GM19043 (cell line): ENCODE measurements around the gene BEAN1.

Experiments used
- ATAC-seq: cut with Tn5 transposase; IDR thresholded peaks from one replicate; pipeline ENCODE4 v1.9.1; 2021; ENCODE audit warnings: low read depth; ENCODE audit not compliant: unreplicated experiment

Gene BEAN1, protein sequence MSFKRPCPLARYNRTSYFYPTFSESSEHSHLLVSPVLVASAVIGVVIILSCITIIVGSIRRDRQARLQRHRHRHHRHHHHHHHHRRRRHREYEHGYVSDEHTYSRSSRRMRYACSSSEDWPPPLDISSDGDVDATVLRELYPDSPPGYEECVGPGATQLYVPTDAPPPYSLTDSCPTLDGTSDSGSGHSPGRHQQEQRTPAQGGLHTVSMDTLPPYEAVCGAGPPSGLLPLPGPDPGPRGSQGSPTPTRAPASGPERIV

DNA sequence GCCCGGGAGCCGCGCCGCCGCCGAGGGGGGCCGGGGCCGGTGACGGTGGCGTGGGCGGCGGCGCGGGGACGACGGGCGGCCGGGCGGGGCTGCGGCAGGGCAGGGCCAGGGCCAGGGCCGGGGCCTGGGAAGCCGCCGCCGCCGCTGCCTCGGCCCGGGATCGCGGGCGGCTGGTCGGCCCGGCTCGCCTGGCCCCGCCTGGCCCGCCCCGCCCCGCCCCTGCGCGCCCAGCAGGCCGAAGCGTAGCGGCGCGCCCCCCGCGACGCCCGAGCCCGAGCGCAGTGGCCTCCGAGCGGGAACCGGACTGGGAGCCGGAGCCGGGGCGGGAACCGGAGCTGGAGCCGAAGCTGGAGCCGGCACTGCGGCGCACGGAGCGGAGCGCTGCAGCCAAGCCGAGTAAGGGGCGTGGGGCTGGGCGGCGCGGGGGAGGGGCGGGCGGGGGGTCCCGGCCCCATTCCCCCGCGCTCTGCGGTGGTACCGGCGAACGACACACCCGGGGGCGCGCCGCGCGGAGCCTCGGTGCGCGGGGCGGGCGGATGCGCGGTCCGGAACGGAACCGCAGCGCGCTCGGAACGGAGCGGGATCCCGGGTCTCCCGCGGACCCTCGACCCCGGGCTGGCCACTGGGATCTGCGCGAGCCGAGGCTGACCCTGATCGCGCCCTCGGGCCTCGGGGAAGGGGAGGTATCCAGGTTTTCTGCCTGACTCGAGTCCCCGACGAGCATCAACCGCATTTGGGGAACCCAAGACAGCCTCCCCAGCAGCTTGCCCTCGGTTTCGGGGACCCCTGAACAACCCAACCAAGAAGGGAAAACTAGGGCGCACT, at the start of gene BEAN1:
Gene BEAN1, plus strand, starts transcription at position 260 of the 825 bp plus-strand sequence. CDS start 10,382 bp downstream, outside the sequence.
- no peak for ATAC-seq

DNA sequence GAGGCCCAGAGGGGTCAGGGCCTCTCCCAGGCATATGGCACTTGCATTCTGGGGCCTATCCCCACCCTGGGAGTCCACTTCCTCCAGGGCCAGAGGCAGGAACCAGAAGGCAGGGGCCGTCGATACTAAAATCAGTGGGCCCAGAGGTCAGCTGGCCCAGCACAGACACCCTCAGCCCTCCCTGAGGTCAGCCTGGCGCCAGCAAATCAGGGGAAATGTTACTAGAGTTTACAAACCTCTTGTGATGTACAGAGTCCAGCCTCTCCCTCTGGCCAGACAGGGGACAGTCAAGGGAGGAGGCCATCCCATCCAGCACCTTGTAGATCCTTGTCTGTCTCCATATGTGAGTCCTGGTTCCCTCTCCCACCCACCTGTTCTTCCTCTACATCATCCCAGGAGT, 49.8 kb upstream of the BEAN1 start:
- ATAC-seq = no peak

DNA sequence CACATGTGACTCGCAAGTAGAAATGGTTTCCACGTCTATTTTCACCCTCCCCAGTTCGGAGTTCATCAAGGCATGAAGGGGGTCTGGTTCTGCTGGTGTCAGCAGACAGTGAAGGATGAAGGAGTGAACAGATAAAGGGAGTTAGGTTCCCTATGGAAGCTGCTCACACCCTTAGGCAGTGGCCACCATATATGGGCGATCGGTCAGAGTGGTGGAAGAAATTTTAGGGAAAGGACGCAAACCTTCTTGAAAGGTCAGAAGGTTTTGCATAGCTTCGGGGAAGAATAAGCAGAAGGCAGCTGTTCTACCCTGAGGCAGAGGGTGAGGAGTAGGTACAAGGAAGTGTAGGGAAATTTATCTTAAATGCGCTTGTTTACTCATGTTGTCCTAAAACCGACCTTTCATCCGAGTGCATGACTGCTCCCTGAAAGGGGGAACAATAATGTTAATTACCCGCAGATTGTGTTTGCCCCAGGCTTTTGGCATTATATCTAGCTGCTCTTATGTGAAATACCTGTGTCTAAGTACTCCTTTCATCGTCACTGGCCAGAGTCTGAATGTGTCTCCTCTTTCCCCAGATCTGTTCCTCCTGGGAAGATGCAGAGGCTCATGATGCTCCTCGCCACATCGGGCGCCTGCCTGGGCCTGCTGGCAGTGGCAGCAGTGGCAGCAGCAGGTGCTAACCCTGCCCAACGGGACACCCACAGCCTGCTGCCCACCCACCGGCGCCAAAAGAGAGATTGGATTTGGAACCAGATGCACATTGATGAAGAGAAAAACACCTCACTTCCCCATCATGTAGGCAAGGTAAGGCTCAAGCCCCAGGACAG, 48.1 kb upstream of the BEAN1 start:
- ATAC-seq = no peak

DNA sequence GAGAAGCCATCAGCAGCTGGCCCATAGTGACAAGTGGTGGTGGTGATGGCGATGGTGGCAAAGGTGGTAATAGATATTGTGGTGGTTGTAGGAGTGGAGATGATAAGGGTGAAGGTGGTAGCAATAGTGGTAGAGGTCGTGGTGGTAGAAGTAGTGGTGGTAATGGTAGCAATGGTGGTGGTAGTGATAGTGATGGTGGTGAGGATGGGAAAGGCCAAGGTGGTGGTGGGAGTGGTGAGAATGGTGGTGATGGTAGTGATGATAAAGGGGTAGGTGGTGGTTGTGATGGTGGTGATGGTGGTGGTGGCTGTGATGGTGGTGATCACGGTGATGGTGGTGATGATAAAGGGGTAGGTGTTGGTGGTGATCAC, 47.5 kb upstream of the BEAN1 start:
- ATAC-seq = no peak

DNA sequence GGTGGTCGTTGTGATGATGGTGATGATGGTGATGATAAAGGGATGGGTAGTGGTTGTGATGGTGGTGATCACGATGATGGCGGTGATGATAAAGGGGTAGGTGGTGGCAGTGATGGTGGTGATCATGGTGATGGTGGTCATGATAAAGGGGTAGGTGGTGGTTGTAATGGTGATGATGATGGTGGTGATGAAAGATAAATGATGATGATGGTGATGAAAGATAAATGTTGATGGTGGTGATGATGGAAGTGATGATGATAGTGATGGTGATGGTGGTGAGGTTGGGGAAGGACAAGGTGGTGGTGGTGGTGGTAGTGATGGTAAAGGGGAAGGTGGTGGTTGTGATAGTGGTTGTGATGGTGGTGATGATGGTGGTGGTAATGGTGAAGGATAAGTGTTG, 46.7 kb upstream of the BEAN1 start:
- ATAC-seq = no peak

DNA sequence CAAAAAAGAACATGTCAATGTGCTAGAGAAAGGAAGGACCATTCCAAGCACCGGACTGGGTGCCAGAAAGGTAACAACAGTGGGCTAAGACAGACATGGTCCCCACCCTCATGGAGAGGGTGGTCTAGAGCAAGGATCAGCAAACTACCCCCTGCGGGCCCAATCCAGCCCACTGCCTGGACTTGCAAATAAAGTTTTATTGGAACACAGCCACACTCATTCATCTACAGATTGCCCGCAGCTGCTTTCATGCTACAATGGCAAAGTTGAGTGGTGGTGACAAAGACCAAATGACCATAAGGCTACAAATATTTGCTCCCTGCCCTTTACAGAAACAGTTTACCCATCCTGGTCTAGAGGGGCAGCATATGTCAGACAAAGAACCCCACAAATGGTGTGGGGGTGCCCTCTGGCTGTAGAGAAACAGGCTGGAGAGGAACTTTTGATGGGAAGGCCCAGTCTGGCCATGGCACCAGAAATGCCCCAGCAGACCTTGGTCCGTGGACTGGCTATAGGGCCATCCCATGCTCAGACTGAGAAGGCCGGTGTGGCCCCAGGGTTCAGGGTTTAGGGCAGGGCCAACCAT, 45.4 kb upstream of the BEAN1 start:
- no peak for ATAC-seq

DNA sequence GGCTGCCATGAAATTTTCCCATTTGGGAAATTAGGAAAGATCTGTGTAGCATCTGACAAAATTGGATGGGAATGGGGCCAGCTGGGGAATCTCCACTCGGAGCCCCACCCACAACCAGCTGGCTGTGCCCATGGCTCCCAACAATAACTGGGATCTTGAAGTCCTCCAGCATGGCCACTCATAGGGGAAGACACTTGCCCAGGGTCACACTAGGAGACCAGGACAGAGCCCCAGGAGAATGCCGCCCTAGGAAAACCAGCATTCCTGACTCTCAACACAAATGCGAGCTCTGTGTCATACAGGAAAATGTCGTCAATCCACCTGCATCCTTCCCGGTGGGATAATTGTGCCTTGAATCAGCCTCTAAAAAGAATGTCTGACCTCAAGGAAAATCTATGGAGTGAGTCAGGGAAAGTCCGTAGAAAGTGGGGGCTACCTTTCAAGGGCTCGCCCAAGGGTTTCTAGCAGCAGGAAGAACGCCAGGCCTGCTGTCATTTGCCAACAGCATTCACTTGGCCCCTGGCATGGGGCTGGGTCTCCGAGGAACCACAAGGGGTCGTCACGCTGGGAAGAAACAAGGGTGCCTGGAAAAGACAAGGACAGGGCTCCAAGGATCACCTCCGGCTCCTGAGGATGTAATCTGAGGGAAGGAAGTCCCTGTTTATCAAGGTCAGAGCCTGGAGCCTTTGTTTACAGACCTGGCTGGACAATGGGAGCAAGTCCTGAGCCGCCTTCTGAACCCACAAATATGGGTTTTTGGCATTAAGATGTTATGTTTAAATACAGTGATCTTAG, 44.7 kb upstream of the BEAN1 start:
- ATAC-seq = no peak

DNA sequence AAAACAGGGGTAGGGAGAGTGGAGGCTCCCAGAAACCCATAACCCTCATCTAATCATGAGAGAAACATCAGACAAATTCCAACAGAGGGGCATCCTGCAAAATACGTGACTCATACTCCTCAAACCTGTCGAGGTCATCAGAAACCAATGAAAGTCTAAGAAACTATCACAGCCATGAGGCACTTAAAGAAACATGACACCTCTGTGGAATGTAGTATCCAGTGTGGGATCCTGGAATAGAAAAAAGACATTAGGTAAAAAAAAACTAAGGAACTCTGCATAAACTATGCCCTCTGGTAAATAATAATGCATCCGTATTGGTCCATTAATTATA, 44.2 kb upstream of the BEAN1 start:
- no peak for ATAC-seq

DNA sequence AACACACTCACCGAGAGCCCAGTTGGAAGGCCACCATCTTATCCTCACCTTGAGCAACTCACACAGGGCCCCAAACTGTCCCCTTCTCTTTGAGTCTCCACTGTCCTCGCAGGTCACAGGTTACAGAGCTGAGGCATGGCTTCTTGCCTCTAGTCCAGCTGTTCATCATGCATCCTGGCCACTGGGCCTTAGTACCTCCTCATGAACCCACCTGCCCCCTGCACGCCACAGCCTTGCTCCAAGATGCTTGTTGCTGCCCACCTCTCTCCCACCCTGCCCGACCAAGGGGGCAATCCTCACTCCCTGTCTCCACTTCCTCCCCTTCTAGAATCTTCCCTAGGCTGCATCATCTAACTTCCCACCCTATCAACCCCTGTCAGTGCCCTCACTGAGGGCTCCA, 43.5 kb upstream of the BEAN1 start:
- ATAC-seq = no peak

DNA sequence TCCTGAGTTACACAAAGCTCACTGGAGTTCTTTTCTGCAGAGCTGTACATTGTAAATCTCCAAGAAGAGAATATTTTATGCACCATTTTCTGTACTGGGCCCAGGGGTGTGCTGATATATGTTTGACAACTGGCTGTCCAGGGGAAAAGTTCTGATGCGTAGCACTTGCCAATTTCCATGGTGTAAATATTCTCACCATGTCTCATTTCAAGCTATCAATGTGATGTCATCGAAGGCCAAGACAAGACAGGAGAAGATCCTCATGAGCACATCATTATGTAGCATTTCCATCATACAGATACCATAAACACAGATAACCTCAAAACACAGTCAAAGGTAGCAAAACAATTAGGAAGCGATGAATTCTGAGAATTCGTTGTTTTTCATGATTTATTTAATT, 41.7 kb upstream of the BEAN1 start:
- no peak for ATAC-seq

DNA sequence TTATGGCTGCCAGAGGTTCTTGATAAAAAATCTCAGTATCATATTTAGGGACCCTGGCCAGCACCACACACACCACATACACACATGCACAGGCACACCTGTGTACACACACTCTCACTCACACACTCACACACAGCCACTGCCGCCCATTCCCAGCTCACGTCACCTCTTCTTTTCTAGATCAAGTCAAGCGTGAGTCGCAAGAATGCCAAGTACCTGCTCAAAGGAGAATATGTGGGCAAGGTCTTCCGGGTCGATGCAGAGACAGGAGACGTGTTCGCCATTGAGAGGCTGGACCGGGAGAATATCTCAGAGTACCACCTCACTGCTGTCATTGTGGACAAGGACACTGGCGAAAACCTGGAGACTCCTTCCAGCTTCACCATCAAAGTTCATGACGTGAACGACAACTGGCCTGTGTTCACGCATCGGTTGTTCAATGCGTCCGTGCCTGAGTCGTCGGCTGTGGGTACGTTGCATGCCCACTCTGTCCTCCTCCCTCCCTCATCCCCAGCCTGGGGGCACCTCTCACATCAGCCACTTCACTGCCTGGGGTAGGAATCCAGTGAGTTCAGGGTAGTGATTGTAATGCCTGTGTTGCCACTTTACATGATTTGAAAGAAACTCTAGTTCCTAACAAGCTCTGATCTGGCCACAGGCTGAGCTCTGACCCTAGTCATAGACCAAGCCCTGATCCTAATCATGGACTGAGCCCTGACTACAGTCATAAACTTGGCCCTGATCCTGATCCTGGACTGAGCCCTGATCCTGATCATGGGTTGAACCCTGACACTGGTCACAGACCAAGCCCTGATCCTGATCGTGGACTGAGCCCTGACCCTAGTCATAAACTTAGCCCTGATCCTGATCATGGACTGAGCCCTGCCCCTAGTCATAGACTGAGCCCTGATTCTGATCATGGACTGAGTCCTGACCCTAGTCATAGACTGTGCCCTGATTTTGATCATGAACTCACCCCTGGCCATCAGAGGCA, 40.2 kb upstream of the BEAN1 start:
- ATAC-seq = no peak

DNA sequence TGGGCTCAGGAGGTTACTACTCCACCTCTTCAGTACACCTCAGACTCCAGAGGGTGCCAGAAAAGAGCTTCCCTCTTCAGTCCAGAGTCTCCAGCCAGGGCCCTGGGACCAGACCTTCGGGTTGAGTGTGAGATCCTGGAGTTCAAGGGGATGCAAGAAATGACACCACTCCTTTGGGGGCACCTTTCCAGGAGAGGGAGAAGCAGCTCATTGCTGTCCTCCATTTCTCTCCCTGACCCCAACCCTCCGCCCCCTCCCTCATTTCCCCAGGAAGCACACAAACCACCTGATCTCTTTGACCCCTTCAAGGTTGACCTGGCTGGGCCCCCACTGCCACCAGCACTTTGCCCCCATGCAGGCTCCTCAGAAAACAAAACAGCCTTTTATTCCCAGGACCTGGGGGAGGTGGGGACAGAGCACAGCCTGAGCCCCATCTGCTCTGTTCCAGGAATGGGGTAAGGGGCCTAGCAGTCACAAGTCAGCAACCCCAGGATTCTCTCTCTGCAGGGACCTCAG, 39.2 kb upstream of the BEAN1 start:
- no peak for ATAC-seq

DNA sequence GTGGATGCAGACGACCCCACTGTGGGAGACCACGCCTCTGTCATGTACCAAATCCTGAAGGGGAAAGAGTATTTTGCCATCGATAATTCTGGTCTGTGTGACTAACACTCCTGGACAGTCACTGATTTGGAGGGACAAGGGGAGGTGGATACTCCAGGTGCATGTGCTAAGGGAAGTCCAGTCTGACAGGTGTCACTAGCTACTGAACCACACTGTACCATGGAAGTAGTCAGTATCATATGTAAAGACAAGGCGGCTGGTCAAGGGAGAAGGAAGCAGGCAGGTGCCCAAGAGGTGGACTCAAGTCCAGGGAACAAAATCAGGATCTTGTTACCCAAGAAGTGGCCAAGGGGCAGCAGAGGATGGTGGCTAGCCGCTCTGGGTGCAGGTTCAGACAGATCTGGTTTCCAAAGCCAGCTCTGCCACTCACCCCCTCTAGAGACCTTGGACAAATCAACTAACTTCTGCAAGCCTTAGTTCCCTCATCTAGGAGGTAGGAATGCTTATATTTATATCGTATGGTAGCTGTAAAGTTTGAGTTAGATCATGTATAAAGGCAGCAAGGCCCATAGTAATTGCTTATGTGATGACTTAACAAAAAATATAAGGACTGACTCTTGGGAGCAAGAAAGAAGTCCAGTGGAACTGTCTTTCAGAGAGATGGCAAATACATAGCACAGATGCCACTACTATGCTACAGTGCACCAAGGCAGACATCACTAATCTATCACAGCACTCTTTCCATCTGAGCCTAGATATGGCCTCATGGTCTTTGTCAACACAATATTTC, 38.5 kb upstream of the BEAN1 start:
- no peak for ATAC-seq

DNA sequence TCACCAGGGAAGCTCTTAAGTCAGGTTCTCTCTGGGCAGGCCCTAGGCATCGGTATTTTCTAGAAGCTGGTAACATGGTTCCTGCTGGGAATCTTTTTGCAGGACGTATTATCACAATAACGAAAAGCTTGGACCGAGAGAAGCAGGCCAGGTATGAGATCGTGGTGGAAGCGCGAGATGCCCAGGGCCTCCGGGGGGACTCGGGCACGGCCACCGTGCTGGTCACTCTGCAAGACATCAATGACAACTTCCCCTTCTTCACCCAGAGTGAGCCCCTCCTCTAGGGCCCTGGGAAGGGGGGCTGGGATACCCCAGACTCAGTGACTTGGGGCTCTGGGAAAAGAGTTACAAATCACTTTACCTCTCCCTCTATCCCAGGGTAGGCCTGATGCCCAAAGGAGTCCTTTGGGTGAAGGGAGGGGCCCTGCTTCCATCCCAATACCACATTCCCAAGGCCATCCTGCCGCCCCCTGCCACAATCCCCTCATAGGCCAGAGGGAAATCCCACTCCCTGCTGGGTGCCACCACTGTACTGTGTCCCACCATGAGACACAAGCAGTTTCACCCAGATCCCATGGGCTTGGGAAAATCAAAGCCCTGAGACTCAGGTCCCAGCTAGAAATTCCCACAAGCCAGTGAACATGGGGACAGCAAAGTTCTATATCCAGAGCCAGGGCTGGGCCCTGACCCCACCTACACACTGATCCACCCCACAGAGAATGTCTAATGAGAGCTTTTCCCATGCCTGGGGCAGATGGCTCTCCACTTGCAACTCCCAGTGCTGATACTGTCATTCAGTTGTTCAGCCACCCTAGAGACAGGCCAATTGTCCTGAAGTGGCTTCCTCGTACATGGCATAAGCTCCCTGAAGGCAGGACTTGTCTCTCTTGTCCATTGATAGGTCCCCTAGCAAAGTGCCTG, 37.6 kb upstream of the BEAN1 start:
- no peak for ATAC-seq

DNA sequence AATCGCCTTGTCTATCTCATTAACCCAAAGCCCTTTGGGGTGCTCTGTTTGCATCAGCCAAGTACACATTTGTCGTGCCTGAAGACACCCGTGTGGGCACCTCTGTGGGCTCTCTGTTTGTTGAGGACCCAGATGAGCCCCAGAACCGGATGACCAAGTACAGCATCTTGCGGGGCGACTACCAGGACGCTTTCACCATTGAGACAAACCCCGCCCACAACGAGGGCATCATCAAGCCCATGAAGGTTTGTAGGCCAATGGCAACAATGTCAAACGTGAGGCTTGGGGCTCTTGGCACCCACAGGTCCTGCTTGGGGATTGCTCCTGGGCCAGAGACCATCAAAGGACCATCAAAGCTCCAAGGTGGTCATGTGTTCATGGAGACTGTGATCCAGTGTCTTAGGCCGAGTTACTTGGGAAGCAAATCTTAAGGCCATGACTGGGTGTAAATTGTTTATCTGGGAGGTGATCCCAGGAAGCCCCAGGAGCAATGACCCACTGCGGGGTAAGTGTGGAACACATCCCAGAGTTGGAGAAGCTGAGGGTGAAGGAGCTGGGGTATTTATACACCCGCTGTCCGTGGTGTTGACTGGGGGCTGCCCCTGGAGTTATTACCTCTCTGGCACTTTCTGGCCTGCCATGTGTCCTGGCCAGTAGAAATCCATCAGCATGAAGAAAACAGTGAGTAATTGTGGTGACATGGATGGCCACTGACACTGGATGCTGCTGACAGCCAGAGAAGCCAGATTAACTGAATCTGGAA, 36.6 kb upstream of the BEAN1 start:
- no peak for ATAC-seq
